Measurements from ENCODE around the gene CLDND1. TPM values are rescaled to one million over a fixed set of nuclear protein-coding genes. Genes with fewer than 3 reads are reported as not detected.

The CLDND1 gene
- 296 and 302 TPM in 2 replicates for total RNA-seq (2013; cell fraction: nucleolus; rRNA removed)
- total RNA-seq (2014; rRNA removed) (123 and 164 TPM in 2 replicates), total RNA-seq (2014; rRNA removed; fragmentation: Illumina TruSeq; extraction: Trizol) (97.8 and 101 TPM in 2 replicates), total RNA-seq (2021) (124 and 130 TPM in 2 replicates), polyA plus RNA-seq (2011; rRNA removed) (225 and 259 TPM in 2 replicates), polyA plus RNA-seq (2014; fragmentation: Illumina TruSeq; extraction: Trizol) (173 and 232 TPM in 2 replicates), polyA plus RNA-seq (2014; fragmentation: Nextera tagmentation; extraction: Ambion mirVana) (100 to 1,000 TPM; 150 to 163 TPM), polyA plus RNA-seq (2014; rRNA removed) (144 and 154 TPM in 2 replicates), polyA plus RNA-seq (2016; fragmentation: Nextera tagmentation; extraction: Ambion mirVana) (100 to 1,000 TPM; 144 to 154 TPM), polyA minus RNA-seq (2011; rRNA and poly(A)+ RNA removed) (210 and 247 TPM in 2 replicates), Bru-seq, nascent RNA (percentile 97 among the genes with signal in this experiment), BruChase-seq, experiment 1, labeled RNA remaining after a 6-hour chase (percentile 98 among the genes with signal in this experiment), BruChase-seq, experiment 2, labeled RNA remaining after a 2-hour chase (percentile 99 among the genes with signal in this experiment)
- 100 TPM for polyA plus RNA-seq (2011; ENCODE audit: low read depth)
- polyA plus RNA-seq (2011; cell fraction: cytosol; rRNA removed), result 110 and 197 TPM in 2 replicates
- polyA plus RNA-seq (2011; cell fraction: nucleus; rRNA removed), result 273 and 287 TPM in 2 replicates
- 130 and 134 TPM in 2 replicates for polyA plus RNA-seq (2012)
- 72.8 and 86.1 TPM in 2 replicates for polyA minus RNA-seq (2011; cell fraction: cytosol; rRNA and poly(A)+ RNA removed)
- polyA minus RNA-seq (2011; cell fraction: nucleus; rRNA and poly(A)+ RNA removed), result 149 and 181 TPM in 2 replicates
- long read RNA-seq, experiment 1, transcript CLDND1-201 (5 exons, 2,161 nt), result major isoform, 38 of 84 reads
- long read RNA-seq, experiment 1, partial matches to known transcripts, result 15 of 84 reads
- long read RNA-seq, experiment 1, other reads (novel, unspliced or antisense), result 28 of 84 reads
- long read RNA-seq, experiment 2, transcript CLDND1-201 (5 exons, 2,161 nt), result major isoform, 48 of 237 reads
- long read RNA-seq, experiment 2, partial matches to known transcripts, result 72 of 237 reads
- long read RNA-seq, experiment 2, other reads (novel, unspliced or antisense), result 112 of 237 reads

GRCh38 chr3:98522544-98523281, at the start of gene CLDND1:
CLDND1 (minus strand) TSS chr3:98522902; CDS start chr3:98521424, 1,478 bp downstream.
- BruUV-seq (replicated peaks), result no TSS peak
- TF ChIP-seq, protein P1, sequence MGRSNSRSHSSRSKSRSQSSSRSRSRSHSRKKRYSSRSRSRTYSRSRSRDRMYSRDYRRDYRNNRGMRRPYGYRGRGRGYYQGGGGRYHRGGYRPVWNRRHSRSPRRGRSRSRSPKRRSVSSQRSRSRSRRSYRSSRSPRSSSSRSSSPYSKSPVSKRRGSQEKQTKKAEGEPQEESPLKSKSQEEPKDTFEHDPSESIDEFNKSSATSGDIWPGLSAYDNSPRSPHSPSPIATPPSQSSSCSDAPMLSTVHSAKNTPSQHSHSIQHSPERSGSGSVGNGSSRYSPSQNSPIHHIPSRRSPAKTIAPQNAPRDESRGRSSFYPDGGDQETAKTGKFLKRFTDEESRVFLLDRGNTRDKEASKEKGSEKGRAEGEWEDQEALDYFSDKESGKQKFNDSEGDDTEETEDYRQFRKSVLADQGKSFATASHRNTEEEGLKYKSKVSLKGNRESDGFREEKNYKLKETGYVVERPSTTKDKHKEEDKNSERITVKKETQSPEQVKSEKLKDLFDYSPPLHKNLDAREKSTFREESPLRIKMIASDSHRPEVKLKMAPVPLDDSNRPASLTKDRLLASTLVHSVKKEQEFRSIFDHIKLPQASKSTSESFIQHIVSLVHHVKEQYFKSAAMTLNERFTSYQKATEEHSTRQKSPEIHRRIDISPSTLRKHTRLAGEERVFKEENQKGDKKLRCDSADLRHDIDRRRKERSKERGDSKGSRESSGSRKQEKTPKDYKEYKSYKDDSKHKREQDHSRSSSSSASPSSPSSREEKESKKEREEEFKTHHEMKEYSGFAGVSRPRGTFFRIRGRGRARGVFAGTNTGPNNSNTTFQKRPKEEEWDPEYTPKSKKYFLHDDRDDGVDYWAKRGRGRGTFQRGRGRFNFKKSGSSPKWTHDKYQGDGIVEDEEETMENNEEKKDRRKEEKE (IDR thresholded peaks at IDR 0.05), result no peak
- TF ChIP-seq RFX5 (IDR thresholded peaks at IDR 0.05; ENCODE audit: low read depth, low read length), result no peak
- no peak for TF ChIP-seq RELB (IDR thresholded peaks at IDR 0.05; ENCODE audit: low read depth)
- TF ChIP-seq EP300 (IDR thresholded peaks at IDR 0.05; ENCODE audit: borderline replicate concordance in 1 of 2, control insufficient read depth in 1 of 2, low read depth in 2 of 2, low read length in 2 of 2), result no peak
- no peak for TF ChIP-seq ATF3 (IDR thresholded peaks at IDR 0.05; ENCODE audit: borderline replicate concordance, extremely low read depth, low read depth, low read length)
- TF ChIP-seq SMAD1 (IDR thresholded peaks at IDR 0.05; ENCODE audit: low read depth, partially characterized antibody), result no peak
- TF ChIP-seq HDAC2 (IDR thresholded peaks at IDR 0.05), result no peak
- TF ChIP-seq TAF1 (IDR thresholded peaks at IDR 0.05; ENCODE audit: borderline replicate concordance, low read depth, low read length), result peak; percentile 77; the same call in 1 of the 2 replicates

More at GRCh38 chr3:98522544-98523281, at the start of gene CLDND1:
- in situ Hi-C loops (cut with MboI), result no loop called here
- Histone ChIP-seq H3K36me3 (ENCODE audit: control insufficient read depth in 2 of 2, insufficient read depth in 2 of 2, low read length in 1 of 2) (peaks cover 0 to 21% of the 10 kb centered on the region in 2 experiments; a peak in 3 of 4 replicates), H4K20me1 (ENCODE audit: control insufficient read depth, insufficient read depth) (no peaks in the 10 kb centered on the region), H3K27me3 (replicated peaks in 1 of 2; ENCODE audit: control insufficient read depth in 2 of 2, insufficient read depth in 2 of 2, low read length in 1 of 2) (no peaks in the 10 kb centered on the region), H3K4me1 (ENCODE audit: control insufficient read depth, insufficient read depth, low read length) (peaks cover 14% of the 10 kb centered on the region; the same call in 1 of the 2 replicates), H3K4me2 (ENCODE audit: control insufficient read depth, insufficient read depth) (peak within 1 kb of the TSS; percentile 81), H3K9ac (ENCODE audit: control insufficient read depth, insufficient read depth, low read length) (peak within 1 kb of the TSS; percentile 89), H3K4me3 (peak within 1 kb of the TSS; percentile 82), H3K9me3 (replicated peaks; ENCODE audit: control insufficient read depth, insufficient read depth, low read length) (no peaks in the 10 kb centered on the region), H3K79me2 (ENCODE audit: control insufficient read depth, insufficient read depth, low read length) (peaks cover 98% of the 10 kb centered on the region), H3K27ac (ENCODE audit: control insufficient read depth, insufficient read depth) (peak within 1 kb of the TSS; percentile 85), H2AFZ (ENCODE audit: control insufficient read depth, low read depth, low read length) (peak within 1 kb of the TSS; percentile 43)
- FAIRE-seq, result peak; percentile 35
- RAD21 ChIA-PET (ENCODE audit: unreplicated experiment), result interaction anchor here (0.8 to 2.8 kb wide), 19 partner anchors 10 to 135 kb away, joined by 3 to 20 read pairs (median 5); partner anchors contain the start of genes CPOX and GPR15
- POLR2A ChIA-PET, result interaction anchor here (0.6 to 2.0 kb wide), 13 partner anchors 10 to 70 kb away, joined by 3 to 11 read pairs (median 4); partner anchors contain the start of gene CPOX
- DNase-seq (ENCODE audit: low read depth, low spot score), result peak; percentile 88
- under 1% methylated on average over 46 of the region's 63 CpGs for WGBS (ENCODE audit: insufficient coverage, insufficient replicate concordance, low lambda C conversion rate, missing lambda C conversion rate)
- peak; percentile 86 for ATAC-seq
- intact Hi-C loops (cut with micrococcal nuclease; ENCODE audit: unreplicated experiment), result loop anchor here (2.0 to 5.0 kb wide), 2 partner anchors 75 to 162 kb away; no protein-coding TSS in a partner anchor
- CTCF ChIA-PET, result interaction anchor here (0.7 to 2.4 kb wide), 11 partner anchors 8 to 483 kb away, joined by 3 to 9 read pairs (median 4); no protein-coding TSS in a partner anchor
- SMC1A ChIA-PET (ENCODE audit: uncharacterized antibody, unreplicated experiment), result interaction anchor here (0.8 to 5.7 kb wide), 16 partner anchors 10 to 71 kb away, joined by 3 to 37 read pairs (median 3); partner anchors contain the start of genes CPOX and GPR15
